Neural cell (in vitro differentiated cells): ENCODE results near the gene IRF1. TPM values are rescaled to one million over a fixed set of nuclear protein-coding genes. Genes with fewer than 3 reads are reported as not detected.
A peak's percentile ranks its signal among the peaks of the same experiment; 100 is the strongest.

Experiments
- H2AFZ ChIP-seq: fragments of 200-600, 300-800 bp; sonication (generic), shearing (Covaris generic); 2 replicates; pipeline ENCODE4 v1.6.0; 2014; ENCODE audit warnings: low read depth, mild to moderate bottlenecking, antibody characterized with exemption, low read length, moderate library complexity
- H3F3A ChIP-seq: fragments of 200-600 bp; shearing (Covaris generic); 2 replicates; pipeline ENCODE4 v1.6.1; 2016; ENCODE audit warnings: mild to moderate bottlenecking, moderate library complexity, mixed read lengths, antibody characterized with exemption, low read length; ENCODE audit not compliant: insufficient read depth, poor library complexity, severe bottlenecking
- H3K27ac ChIP-seq: fragments of 200-600, 300-800 bp; sonication (generic), shearing (Covaris generic); 2 replicates; pipeline ENCODE4 v1.5.1; 2014; ENCODE audit warnings: mild to moderate bottlenecking, low read length, moderate library complexity
- H3K27me3 ChIP-seq: fragments of 300-800, 200-600 bp; sonication (generic), shearing (Covaris generic); 2 replicates; pipeline ENCODE4 v1.6.0; 2014; ENCODE audit warnings: mild to moderate bottlenecking, low read depth, low read length, moderate library complexity; ENCODE audit not compliant: insufficient read depth
- H3K36me3 ChIP-seq: fragments of 300-800, 200-600 bp; sonication (generic), shearing (Covaris generic); 2 replicates; pipeline ENCODE4 v1.5.1; 2014; ENCODE audit warnings: mild to moderate bottlenecking, antibody characterized with exemption, low read length, moderate library complexity; ENCODE audit not compliant: insufficient read depth
- H3K4me2 ChIP-seq: fragments of 300-800, 200-600 bp; sonication (generic), shearing (Covaris generic); 2 replicates; pipeline ENCODE4 v1.6.0; 2014; ENCODE audit warnings: mild to moderate bottlenecking, low read length
- H3K4me3 ChIP-seq: fragments of 300-800, 200-600 bp; sonication (generic), shearing (Covaris generic); 2 replicates; pipeline ENCODE4 v1.5.1; 2014; ENCODE audit warnings: mild to moderate bottlenecking, low read length, moderate library complexity
- H3K79me2 ChIP-seq: fragments of 200-600 bp; shearing (Covaris generic); replicated peaks from 2 replicates; pipeline ENCODE4 v1.6.0; 2014; ENCODE audit warnings: mild to moderate bottlenecking, low read length, moderate library complexity; ENCODE audit not compliant: insufficient read depth
- H3K9ac ChIP-seq: fragments of 300-800, 200-600 bp; sonication (generic), shearing (Covaris generic); 2 replicates; pipeline ENCODE4 v1.6.1; 2016; ENCODE audit warnings: mild to moderate bottlenecking, low read length, mixed read lengths
- H3K9me2 ChIP-seq: fragments of 200-600 bp; shearing (Covaris generic); 2 replicates; pipeline ENCODE4 v1.6.1; 2016; ENCODE audit warnings: mild to moderate bottlenecking, low read length, mixed read lengths; ENCODE audit not compliant: insufficient read depth
- H3K9me3 ChIP-seq: fragments of 200-600, 300-800 bp; sonication (generic), shearing (Covaris generic); 2 replicates; pipeline ENCODE4 v1.6.1; 2016; ENCODE audit warnings: mild to moderate bottlenecking, mixed run types, low read length, moderate library complexity, mixed read lengths
- H4K20me1 ChIP-seq: fragments of 200-600 bp; shearing (Covaris generic); 2 replicates; pipeline ENCODE4 v1.6.1; 2016; ENCODE audit warnings: mild to moderate bottlenecking, mixed run types; ENCODE audit not compliant: insufficient read depth
- EP300 ChIP-seq: fragments of 450-650 bp; conservative IDR thresholded peaks from 2 replicates; pipeline ENCODE4 v1.6.1; 2014; ENCODE audit warnings: antibody characterized with exemption, mild to moderate bottlenecking, moderate library complexity; ENCODE audit not compliant: poor library complexity, severe bottlenecking
- EZH2 ChIP-seq: fragments of 200-600, 300-800 bp; shearing (Covaris generic), sonication (generic); IDR thresholded peaks from 2 replicates; pipeline ENCODE4 v1.6.1; 2014; ENCODE audit warnings: antibody characterized with exemption, low read length, borderline replicate concordance, mild to moderate bottlenecking; ENCODE audit not compliant: insufficient read depth, poor library complexity, severe bottlenecking
- MXI1 ChIP-seq: fragments of 450-650 bp; conservative IDR thresholded peaks from 2 replicates; pipeline ENCODE4 v1.6.1; 2014; ENCODE audit warnings: antibody characterized with exemption, mild to moderate bottlenecking; ENCODE audit not compliant: poor library complexity, severe bottlenecking
- POLR2AphosphoS5 ChIP-seq: IDR thresholded peaks from 2 replicates; pipeline ENCODE4 v1.6.1; 2012
- RAD21 ChIP-seq: fragments of 450-650 bp; conservative IDR thresholded peaks from 2 replicates; pipeline ENCODE4 v1.6.1; 2014; ENCODE audit warnings: antibody characterized with exemption, mild to moderate bottlenecking, moderate library complexity
- SMC3 ChIP-seq: fragments of 450-650 bp; conservative IDR thresholded peaks from 2 replicates; pipeline ENCODE4 v1.6.1; 2014; ENCODE audit warnings: antibody characterized with exemption, mild to moderate bottlenecking, moderate library complexity; ENCODE audit not compliant: poor library complexity
- TAF1 ChIP-seq: IDR thresholded peaks from 2 replicates; pipeline ENCODE4 v1.6.1; 2012; ENCODE audit warnings: low read depth
- polyA plus RNA-seq: library from polyadenylated mRNA; depleted of rRNA; stranded (reverse); fragments of >200 nt; gene quantifications from 2 replicates; pipeline ENCODE4 v1.2.3, GENCODE V29; 2014
- TF ChIP-seq, protein P1 (sequence below): IDR thresholded peaks from 2 replicates; pipeline ENCODE4 v1.6.1; 2012; ENCODE audit warnings: borderline replicate concordance
- TF ChIP-seq, protein P2 (sequence below): fragments of 450-650 bp; IDR thresholded peaks from 2 replicates; pipeline ENCODE4 v1.5.1; 2014; ENCODE audit warnings: antibody characterized with exemption, mild to moderate bottlenecking, moderate library complexity; ENCODE audit not compliant: poor library complexity, severe bottlenecking

IRF1 gene
- polyA plus RNA-seq, 1 donor from 2014 or later = 0.67 TPM

DNA sequence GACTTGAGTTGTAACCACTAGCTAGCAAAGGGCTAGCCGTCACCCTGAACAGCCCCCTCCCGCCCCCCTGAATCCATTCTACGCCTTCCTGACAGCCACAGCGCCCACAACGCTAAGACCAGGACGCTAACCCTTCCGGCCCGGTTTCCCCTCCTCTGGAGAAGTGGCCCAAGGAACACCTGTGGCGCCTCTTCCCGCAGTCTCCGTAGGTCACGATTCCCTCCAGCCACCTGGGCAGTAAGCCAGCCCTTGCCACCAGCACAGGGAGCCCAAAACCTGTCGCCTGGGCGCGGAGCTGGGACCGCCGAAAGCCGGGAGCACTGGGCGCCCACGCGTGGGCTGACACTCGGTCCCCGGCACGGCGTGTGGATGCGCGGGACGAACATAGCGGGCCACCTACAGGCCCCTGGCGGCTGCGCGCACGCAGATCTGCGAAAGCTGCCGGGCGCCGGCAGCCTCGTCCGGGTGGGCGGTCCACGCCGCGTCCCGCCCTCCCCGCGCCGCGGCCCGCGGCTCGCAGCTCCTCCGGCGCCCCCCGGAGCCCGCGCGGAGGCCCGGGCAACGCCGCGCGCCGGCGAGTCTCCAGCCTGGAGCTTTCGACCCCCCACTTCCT, 596 bp downstream of the IRF1 start:
- Histone ChIP-seq H3K27me3 (peaks cover 52% of the 10 kb centered on the region), H3K9me3 (no peaks in the 10 kb centered on the region), H3K9ac (peak overlapping the region; percentile 52), H3K27ac (no peak overlapping the region), H3F3A (no peaks in the 10 kb centered on the region), H3K4me2 (no peak overlapping the region), H3K4me3 (peak overlapping the region; percentile 84), H2AFZ (peak overlapping the region; percentile 18), H4K20me1 (no peaks in the 10 kb centered on the region), H3K36me3 (no peaks in the 10 kb centered on the region), H3K79me2 (no peaks in the 10 kb centered on the region), H3K9me2 (no peaks in the 10 kb centered on the region)
- TF ChIP-seq SMC3 (no peak), EP300 (no peak), RAD21 (no peak), POLR2AphosphoS5 (no peak), MXI1 (no peak), EZH2 (no peak), TAF1 (no peak)
- TF ChIP-seq, protein P1, sequence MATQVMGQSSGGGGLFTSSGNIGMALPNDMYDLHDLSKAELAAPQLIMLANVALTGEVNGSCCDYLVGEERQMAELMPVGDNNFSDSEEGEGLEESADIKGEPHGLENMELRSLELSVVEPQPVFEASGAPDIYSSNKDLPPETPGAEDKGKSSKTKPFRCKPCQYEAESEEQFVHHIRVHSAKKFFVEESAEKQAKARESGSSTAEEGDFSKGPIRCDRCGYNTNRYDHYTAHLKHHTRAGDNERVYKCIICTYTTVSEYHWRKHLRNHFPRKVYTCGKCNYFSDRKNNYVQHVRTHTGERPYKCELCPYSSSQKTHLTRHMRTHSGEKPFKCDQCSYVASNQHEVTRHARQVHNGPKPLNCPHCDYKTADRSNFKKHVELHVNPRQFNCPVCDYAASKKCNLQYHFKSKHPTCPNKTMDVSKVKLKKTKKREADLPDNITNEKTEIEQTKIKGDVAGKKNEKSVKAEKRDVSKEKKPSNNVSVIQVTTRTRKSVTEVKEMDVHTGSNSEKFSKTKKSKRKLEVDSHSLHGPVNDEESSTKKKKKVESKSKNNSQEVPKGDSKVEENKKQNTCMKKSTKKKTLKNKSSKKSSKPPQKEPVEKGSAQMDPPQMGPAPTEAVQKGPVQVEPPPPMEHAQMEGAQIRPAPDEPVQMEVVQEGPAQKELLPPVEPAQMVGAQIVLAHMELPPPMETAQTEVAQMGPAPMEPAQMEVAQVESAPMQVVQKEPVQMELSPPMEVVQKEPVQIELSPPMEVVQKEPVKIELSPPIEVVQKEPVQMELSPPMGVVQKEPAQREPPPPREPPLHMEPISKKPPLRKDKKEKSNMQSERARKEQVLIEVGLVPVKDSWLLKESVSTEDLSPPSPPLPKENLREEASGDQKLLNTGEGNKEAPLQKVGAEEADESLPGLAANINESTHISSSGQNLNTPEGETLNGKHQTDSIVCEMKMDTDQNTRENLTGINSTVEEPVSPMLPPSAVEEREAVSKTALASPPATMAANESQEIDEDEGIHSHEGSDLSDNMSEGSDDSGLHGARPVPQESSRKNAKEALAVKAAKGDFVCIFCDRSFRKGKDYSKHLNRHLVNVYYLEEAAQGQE = no peak
- TF ChIP-seq, protein P2, sequence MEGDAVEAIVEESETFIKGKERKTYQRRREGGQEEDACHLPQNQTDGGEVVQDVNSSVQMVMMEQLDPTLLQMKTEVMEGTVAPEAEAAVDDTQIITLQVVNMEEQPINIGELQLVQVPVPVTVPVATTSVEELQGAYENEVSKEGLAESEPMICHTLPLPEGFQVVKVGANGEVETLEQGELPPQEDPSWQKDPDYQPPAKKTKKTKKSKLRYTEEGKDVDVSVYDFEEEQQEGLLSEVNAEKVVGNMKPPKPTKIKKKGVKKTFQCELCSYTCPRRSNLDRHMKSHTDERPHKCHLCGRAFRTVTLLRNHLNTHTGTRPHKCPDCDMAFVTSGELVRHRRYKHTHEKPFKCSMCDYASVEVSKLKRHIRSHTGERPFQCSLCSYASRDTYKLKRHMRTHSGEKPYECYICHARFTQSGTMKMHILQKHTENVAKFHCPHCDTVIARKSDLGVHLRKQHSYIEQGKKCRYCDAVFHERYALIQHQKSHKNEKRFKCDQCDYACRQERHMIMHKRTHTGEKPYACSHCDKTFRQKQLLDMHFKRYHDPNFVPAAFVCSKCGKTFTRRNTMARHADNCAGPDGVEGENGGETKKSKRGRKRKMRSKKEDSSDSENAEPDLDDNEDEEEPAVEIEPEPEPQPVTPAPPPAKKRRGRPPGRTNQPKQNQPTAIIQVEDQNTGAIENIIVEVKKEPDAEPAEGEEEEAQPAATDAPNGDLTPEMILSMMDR = no peak

DNA sequence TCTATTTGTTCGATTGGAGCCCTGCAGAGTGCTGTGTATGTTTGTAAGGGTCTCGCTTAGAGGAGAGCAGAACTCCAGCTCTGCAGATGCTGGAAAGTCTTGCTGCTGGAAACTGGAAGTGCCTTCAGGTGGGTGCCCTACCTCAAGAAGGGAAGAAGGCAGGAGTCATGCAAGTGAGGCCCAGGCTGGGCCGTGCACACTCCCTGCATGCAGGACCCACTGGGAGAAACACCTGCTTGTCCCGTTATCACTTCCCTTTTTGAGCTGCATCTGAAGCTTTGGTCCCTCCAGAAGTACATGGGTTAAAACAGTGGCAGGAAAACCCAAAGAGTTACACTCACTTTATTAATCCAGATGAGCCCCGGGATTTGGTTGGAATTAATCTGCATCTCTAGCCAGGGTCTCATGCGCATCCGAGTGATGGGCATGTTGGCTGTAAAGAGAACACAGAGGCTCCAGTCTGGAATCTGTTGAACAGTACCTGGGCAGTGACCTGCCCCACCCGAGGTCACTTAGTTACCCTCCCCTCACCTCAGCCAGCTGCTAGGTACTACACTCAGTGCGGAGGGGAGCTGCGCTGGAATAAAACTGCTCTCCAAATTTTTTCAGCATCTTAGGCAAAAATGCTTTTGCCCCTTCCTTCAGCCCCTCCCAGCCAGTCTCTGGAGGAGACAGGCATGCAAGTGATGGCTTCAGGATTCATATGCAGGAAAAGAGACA, 1.4 kb downstream of the IRF1 start:
- no peak overlapping the region for H3K9ac ChIP-seq
- no peak overlapping the region for H3K4me2 ChIP-seq
- H3K27me3 ChIP-seq = peaks cover 48% of the 10 kb centered on the region
- H3K9me2 ChIP-seq = no peaks in the 10 kb centered on the region
- TF ChIP-seq EP300 (no peak), POLR2AphosphoS5 (no peak), EZH2 (no peak), SMC3 (no peak)
- peak overlapping the region; percentile 84 for H3K4me3 ChIP-seq
- H3K9me3 ChIP-seq = no peaks in the 10 kb centered on the region
- H3F3A ChIP-seq = no peaks in the 10 kb centered on the region
- no peaks in the 10 kb centered on the region for H4K20me1 ChIP-seq
- H3K79me2 ChIP-seq = no peaks in the 10 kb centered on the region
- H3K36me3 ChIP-seq = no peaks in the 10 kb centered on the region
- no peak overlapping the region for H2AFZ ChIP-seq
- no peak overlapping the region for H3K27ac ChIP-seq
